Upper lobe of right lung (tissue), 1 donor: ENCODE measurements around the gene SARNP. TPM values are rescaled to one million over a fixed set of nuclear protein-coding genes. Genes with fewer than 3 reads are reported as not detected.
"Not testable (repeated sequence)": the region's sequence is repeated elsewhere in the genome, so short reads cannot be mapped to it uniquely, and the experiment has no call there.

ENCODE experiments used
- ATAC-seq: fragments of 200-7000 bp; cut with Tn5 transposase; one replicate; pipeline ENCODE4 v1.9.1; 2020; ENCODE audit warnings: mild to moderate bottlenecking, moderate library complexity
- DNase-seq: peaks from one replicate; pipeline ENCODE4 v3.0.0-alpha.2; 2020
- H3K27ac ChIP-seq: fragments of 200-600 bp; one replicate; pipeline ENCODE4 v1.8.0; 2022
- H3K27me3 ChIP-seq: fragments of 200-600 bp; one replicate; pipeline ENCODE4 v1.8.0; 2022; ENCODE audit warnings: mild to moderate bottlenecking
- H3K36me3 ChIP-seq: fragments of 200-600 bp; one replicate; pipeline ENCODE4 v1.8.0; 2022
- H3K4me1 ChIP-seq: fragments of 200-600 bp; one replicate; pipeline ENCODE4 v1.8.0; 2022
- H3K4me3 ChIP-seq: fragments of 200-600 bp; one replicate; pipeline ENCODE4 v1.8.0; 2022; ENCODE audit warnings: mild to moderate bottlenecking
- H3K9me3 ChIP-seq: fragments of 200-600 bp; one replicate; pipeline ENCODE4 v1.8.0; 2022
- CTCF ChIP-seq: fragments of 200-600 bp; IDR thresholded peaks from one replicate; pipeline ENCODE4 v1.8.0; 2022; ENCODE audit warnings: antibody characterized with exemption
- intact Hi-C: fragments of 100-400 bp; cut with DNase I; formaldehyde crosslinking; loops from one replicate; pipeline ENCODE4 v1.11.0; 2022
- total RNA-seq: library from RNA; stranded (reverse); fragmentation: NEBNext Ultra II Directional; extraction: Animal tissue kit (Norgen Biotek cat#: 25700); gene quantifications from one replicate; pipeline ENCODE4 v1.2.1, GENCODE V29; 2021
- donor health status: DM: no; HTN: yes; CAD: no; lungs with severe emphysema.

The SARNP gene
- total RNA-seq, 1 donor from 2014 or later: 43.6 TPM

- Histone ChIP-seq H3K4me1 (no peaks in the 10 kb centered on the region), H3K27me3 (no peaks in the 10 kb centered on the region), H3K4me3 (no peak overlapping the region), H3K27ac (no peak overlapping the region), H3K9me3 (no peaks in the 10 kb centered on the region), H3K36me3 (peaks cover 63% of the 10 kb centered on the region)
- no peak for TF ChIP-seq CTCF
- DNase-seq (no peak), ATAC-seq (no peak)
- intact Hi-C loops: no loop called here
These were observed 54.9 kb downstream of the SARNP start for GRCh38 chr12:55762646-55763045.

GRCh38 chr12:55760663-55761062 is 56.9 kb downstream of the SARNP start:
- DNase-seq (no peak), ATAC-seq (no peak)
- no peak for TF ChIP-seq CTCF
- intact Hi-C loops: no loop called here
- Histone ChIP-seq H3K27ac (no peak overlapping the region), H3K9me3 (no peaks in the 10 kb centered on the region), H3K4me1 (no peaks in the 10 kb centered on the region), H3K27me3 (no peaks in the 10 kb centered on the region), H3K4me3 (no peak overlapping the region), H3K36me3 (peaks cover 74% of the 10 kb centered on the region)

- H3K9me3 ChIP-seq, ATAC-seq, DNase-seq, H3K27ac ChIP-seq, intact Hi-C loops, H3K27me3 ChIP-seq, H3K4me1 ChIP-seq, H3K4me3 ChIP-seq: not testable (repeated sequence)
- H3K36me3 ChIP-seq: peaks cover 92% of the 10 kb centered on the region
These were observed 58.9 kb downstream of the SARNP start for GRCh38 chr12:55758575-55758974.

GRCh38 chr12:55757701-55758100 is 59.8 kb downstream of the SARNP start:
- Histone ChIP-seq H3K27ac (no peak overlapping the region), H3K9me3 (no peaks in the 10 kb centered on the region), H3K27me3 (no peaks in the 10 kb centered on the region), H3K4me3 (no peak overlapping the region), H3K4me1 (no peaks in the 10 kb centered on the region), H3K36me3 (peaks cover 91% of the 10 kb centered on the region)
- no peak for TF ChIP-seq CTCF
- DNase-seq (no peak), ATAC-seq (no peak)
- intact Hi-C loops: no loop called here

- no peak for TF ChIP-seq CTCF
- intact Hi-C loops: no loop called here
- Histone ChIP-seq H3K27me3 (no peaks in the 10 kb centered on the region), H3K9me3 (no peaks in the 10 kb centered on the region), H3K4me1 (no peaks in the 10 kb centered on the region), H3K36me3 (peaks cover 95% of the 10 kb centered on the region), H3K27ac (no peak overlapping the region), H3K4me3 (no peak overlapping the region)
- DNase-seq: no peak
- no peak for ATAC-seq
These were observed 62.3 kb downstream of the SARNP start for GRCh38 chr12:55755246-55755645.

- Histone ChIP-seq H3K36me3 (peaks cover 27% of the 10 kb centered on the region), H3K4me3 (no peak overlapping the region), H3K27ac (no peak overlapping the region), H3K27me3 (no peaks in the 10 kb centered on the region), H3K4me1 (peaks cover 9% of the 10 kb centered on the region), H3K9me3 (no peaks in the 10 kb centered on the region)
- intact Hi-C loops: loop anchor here (10.0 kb wide), 1 partner anchor 46 kb away; no protein-coding TSS in a partner anchor
- no peak for DNase-seq
- no peak for ATAC-seq
- no peak for TF ChIP-seq CTCF
These were observed 69.1 kb downstream of the SARNP start for GRCh38 chr12:55748230-55748993.
